ENCODE data around the gene CCDC85A. TPM values are rescaled to one million over a fixed set of nuclear protein-coding genes. Genes with fewer than 3 reads are reported as not detected.

Gene CCDC85A
- total and polyA plus RNA-seq, 2 experiments from 2014 or later, result 0.21 to 0.24 TPM

- Histone ChIP-seq H4K20me1 (replicated peaks; ENCODE audit: insufficient read depth) (no peaks in the 10 kb centered on the region), H2AFZ (no peak overlapping the region), H3K27ac (ENCODE audit: low read depth) (no peak overlapping the region), H3K4me3 (no peak overlapping the region), H3K79me2 (replicated peaks; ENCODE audit: insufficient read depth) (no peaks in the 10 kb centered on the region), H3K9me2 (ENCODE audit: insufficient read depth) (no peaks in the 10 kb centered on the region), H3K27me3 (ENCODE audit: insufficient read depth) (no peaks in the 10 kb centered on the region), H3K4me2 (no peak overlapping the region), H3K36me3 (ENCODE audit: insufficient read depth) (no peaks in the 10 kb centered on the region), H3K4me1 (ENCODE audit: insufficient read depth) (no peaks in the 10 kb centered on the region), H3F3A (replicated peaks; ENCODE audit: low read depth) (no peaks in the 10 kb centered on the region)
- ATAC-seq (no peak), DNase-seq (ENCODE audit: low spot score) (no peak)
- Mint-ChIP-seq H3K4me1 (peaks cover 11% of the 10 kb centered on the region), H3K4me3 (no peak overlapping the region), H3K27me3 (ENCODE audit: insufficient read depth, low read depth, poor library complexity) (no peaks in the 10 kb centered on the region), H3K36me3 (ENCODE audit: low read depth) (no peaks in the 10 kb centered on the region), H3K27ac (no peak overlapping the region; the same call in 1 of the 2 replicates), H3K9me3 (0 out of 3 replicates have a peak, but pooled peaks cover 3% of the 10 kb centered on the region)
- no peak for TF ChIP-seq ZNF462 (CRISPR knock-in tag; IDR thresholded peaks at IDR 0.05)
- no peak for TF ChIP-seq JUNB (IDR thresholded peaks at IDR 0.05; ENCODE audit: unreplicated experiment)
- TF ChIP-seq REST (IDR thresholded peaks at IDR 0.05; ENCODE audit: unreplicated experiment), result no peak
- no peak for TF ChIP-seq EZH2 (IDR thresholded peaks at IDR 0.05; ENCODE audit: low read depth, unreplicated experiment)
- no peak for TF ChIP-seq POLR2AphosphoS5 (IDR thresholded peaks at IDR 0.05; ENCODE audit: low read depth)
- no peak for TF ChIP-seq NANOG (IDR thresholded peaks at IDR 0.05; ENCODE audit: borderline replicate concordance)
- TF ChIP-seq ZNF331 (CRISPR knock-in tag; IDR thresholded peaks at IDR 0.05; ENCODE audit: low read depth), result no peak
- no peak for TF ChIP-seq STAT1 (IDR thresholded peaks at IDR 0.05; ENCODE audit: unreplicated experiment)
- no peak for TF ChIP-seq CREB1 (CRISPR knock-in tag; IDR thresholded peaks at IDR 0.05; ENCODE audit: low read depth)
- no peak for TF ChIP-seq ZNF114 (CRISPR knock-in tag; IDR thresholded peaks at IDR 0.05)
- TF ChIP-seq EZH2phosphoT487 (IDR thresholded peaks at IDR 0.05; ENCODE audit: unreplicated experiment), result no peak
- TF ChIP-seq CTCF (conservative IDR thresholded peaks at IDR 0.05; ENCODE audit: low read depth in 2 of 2), result no peak
- TF ChIP-seq ETS1 (IDR thresholded peaks at IDR 0.05), result no peak
Measured at GRCh38 chr2:56286936-56287335, 103.1 kb downstream of the CCDC85A start.

Data from GM23338 (cell line).